ENCODE data around the gene B4GALNT3. TPM values are rescaled to one million over a fixed set of nuclear protein-coding genes. Genes with fewer than 3 reads are reported as not detected.

The B4GALNT3 gene
- total RNA-seq, 1 donor from 2014 or later = 67.0 TPM

GRCh38 chr12:597926-598568, 138.3 kb downstream of the B4GALNT3 start:
- no peaks in the 10 kb centered on the region for H3K36me3 Mint-ChIP-seq (ENCODE audit: insufficient read depth)
- no peak for TF ChIP-seq CTCF (IDR thresholded peaks at IDR 0.05; ENCODE audit: unreplicated experiment)
- H3K27ac Mint-ChIP-seq = no peak overlapping the region
- H3K27me3 Mint-ChIP-seq = peaks cover 9% of the 10 kb centered on the region
- peaks cover 3% of the 10 kb centered on the region for H3K4me1 Mint-ChIP-seq (ENCODE audit: low read depth)
- H3K9me3 Mint-ChIP-seq (ENCODE audit: low read depth) = no peaks in the 10 kb centered on the region
- no peak for DNase-seq (ENCODE audit: low spot score, unreplicated experiment)
- H3K4me3 Mint-ChIP-seq (ENCODE audit: low read depth) = no peak overlapping the region

GRCh38 chr12:599756-600155, 140.0 kb downstream of the B4GALNT3 start:
- Mint-ChIP-seq H3K4me3 (ENCODE audit: low read depth) (no peak overlapping the region), H3K9me3 (ENCODE audit: low read depth) (no peaks in the 10 kb centered on the region), H3K4me1 (ENCODE audit: low read depth) (peaks cover 3% of the 10 kb centered on the region), H3K27me3 (no peaks in the 10 kb centered on the region), H3K36me3 (ENCODE audit: insufficient read depth) (no peaks in the 10 kb centered on the region), H3K27ac (no peak overlapping the region)
- no peak for TF ChIP-seq CTCF (IDR thresholded peaks at IDR 0.05; ENCODE audit: unreplicated experiment)
- no peak for DNase-seq (ENCODE audit: low spot score, unreplicated experiment)

- Mint-ChIP-seq H3K9me3 (ENCODE audit: low read depth) (no peaks in the 10 kb centered on the region), H3K27ac (no peak overlapping the region), H3K4me3 (ENCODE audit: low read depth) (no peak overlapping the region), H3K27me3 (peaks cover 2% of the 10 kb centered on the region), H3K36me3 (ENCODE audit: insufficient read depth) (no peaks in the 10 kb centered on the region), H3K4me1 (ENCODE audit: low read depth) (peaks cover 6% of the 10 kb centered on the region)
- no peak for TF ChIP-seq CTCF (IDR thresholded peaks at IDR 0.05; ENCODE audit: unreplicated experiment)
- no peak for DNase-seq (ENCODE audit: low spot score, unreplicated experiment)
These were observed 142.4 kb downstream of the B4GALNT3 start for GRCh38 chr12:601976-602699.

- Mint-ChIP-seq H3K9me3 (ENCODE audit: low read depth) (no peaks in the 10 kb centered on the region), H3K36me3 (ENCODE audit: insufficient read depth) (no peaks in the 10 kb centered on the region), H3K27ac (no peak overlapping the region), H3K4me3 (ENCODE audit: low read depth) (no peak overlapping the region), H3K27me3 (peaks cover 2% of the 10 kb centered on the region), H3K4me1 (ENCODE audit: low read depth) (peaks cover 11% of the 10 kb centered on the region)
- no peak for DNase-seq (ENCODE audit: low spot score, unreplicated experiment)
- no peak for TF ChIP-seq CTCF (IDR thresholded peaks at IDR 0.05; ENCODE audit: unreplicated experiment)
These were observed 142.9 kb downstream of the B4GALNT3 start for GRCh38 chr12:602700-603068.

GRCh38 chr12:604956-605355, 145.2 kb downstream of the B4GALNT3 start:
- Mint-ChIP-seq H3K4me3 (ENCODE audit: low read depth) (no peak overlapping the region), H3K9me3 (ENCODE audit: low read depth) (no peaks in the 10 kb centered on the region), H3K27ac (no peak overlapping the region), H3K36me3 (ENCODE audit: insufficient read depth) (no peaks in the 10 kb centered on the region), H3K27me3 (peaks cover 2% of the 10 kb centered on the region), H3K4me1 (ENCODE audit: low read depth) (peaks cover 11% of the 10 kb centered on the region)
- no peak for DNase-seq (ENCODE audit: low spot score, unreplicated experiment)
- no peak for TF ChIP-seq CTCF (IDR thresholded peaks at IDR 0.05; ENCODE audit: unreplicated experiment)
